Esophagus squamous epithelium (tissue), 5 donors: ENCODE results near the gene GRIK4. TPM values are rescaled to one million over a fixed set of nuclear protein-coding genes. Genes with fewer than 3 reads are reported as not detected.

Experiments used
- DNase-seq: peaks from one replicate; lab custom pipeline; 2025; lab: John Stamatoyannopoulos, UW
- H3K27ac ChIP-seq, 4 donors: fragments of 200-600 bp; sonication (generic); one replicate each; pipeline ENCODE4 v1.5.1; 2016 to 2019; ENCODE audit warnings: mild to moderate bottlenecking in 1 of 4
- H3K27me3 ChIP-seq, 4 donors: fragments of 200-600 bp; sonication (generic); 1 replicate in 3 of 4; 2 replicates in 1 of 4; pipeline versions ENCODE4 v1.5.1 to v1.6.0; 2017 to 2021; ENCODE audit warnings: antibody characterized with exemption in 1 of 4
- H3K36me3 ChIP-seq, 3 donors: fragments of 200-600 bp; sonication (generic); one replicate each; pipeline ENCODE4 v1.5.1; 2016 to 2019
- H3K4me1 ChIP-seq, 3 donors: fragments of 200-600 bp; sonication (generic); one replicate each; pipeline ENCODE4 v1.5.1; 2017 to 2019
- H3K4me3 ChIP-seq, 4 donors: fragments of 200-600 bp; sonication (generic); 1 replicate in 3 of 4; 2 replicates in 1 of 4; pipeline ENCODE4 v1.5.1; 2016 to 2019; ENCODE audit warnings: mild to moderate bottlenecking in 2 of 4, moderate library complexity in 1 of 4
- H3K9me3 ChIP-seq, 3 donors: fragments of 200-600 bp; sonication (generic); one replicate each; pipeline ENCODE4 v1.5.1; 2016 to 2019
- CTCF ChIP-seq, 6 experiments: fragments of 450-650 bp in 4 of 6; fragments of 200-600 bp in 2 of 6; sonication (generic) in 2 of 6; IDR thresholded peaks; one replicate each; pipeline ENCODE4 v1.5.1; 2016 to 2019; ENCODE audit warnings: antibody characterized with exemption in 6 of 6, mild to moderate bottlenecking in 4 of 6, moderate library complexity in 4 of 6
- POLR2A ChIP-seq, 4 donors: fragments of 450-650 bp; IDR thresholded peaks; one replicate each; pipeline ENCODE4 v1.6.1; 2017; ENCODE audit warnings: antibody characterized with exemption in 4 of 4, mild to moderate bottlenecking in 4 of 4, moderate library complexity in 3 of 4
- WGBS, 2 donors: methylation state at CpG; one replicate each; pipeline ENCODE4 v1.1.5; 2018; 5-methylcytosine and 5-hydroxymethylcytosine counted together
- intact Hi-C: fragments of 100-400 bp; cut with DNase I; formaldehyde crosslinking; loops from one replicate; pipeline ENCODE4 v1.15.0; 2022
- total RNA-seq, 4 donors: library from RNA; depleted of rRNA; stranded (reverse); fragments of >200 nt; gene quantifications; one replicate each; pipeline ENCODE4 v1.1.0, GENCODE V29; 2016
- donor health status: DM: yes; HTN: yes; CAD: no.

The GRIK4 gene
- total RNA-seq, 4 donors from 2014 or later: 0.15 to 0.19 TPM; not detected in 2

- Histone ChIP-seq H3K4me1 (peaks cover 0 to 9% (median 6%) of the 10 kb centered on the region in 3 donors), H3K27ac (no peak overlapping the region), H3K9me3 (no peaks in the 10 kb centered on the region), H3K4me3 (no peak overlapping the region), H3K36me3 (no peaks in the 10 kb centered on the region), H3K27me3 (peaks cover 0 to 88% (median 0%) of the 10 kb centered on the region in 4 donors)
- TF ChIP-seq CTCF (IDR thresholded peaks at IDR 0.05) (no peak), POLR2A (IDR thresholded peaks at IDR 0.05) (no peak)
- intact Hi-C loops: loop anchor here (5.0 kb wide), 2 partner anchors 178 to 443 kb away; no protein-coding TSS in a partner anchor
- DNase-seq: no peak
- WGBS, 2 donors: 79 to 82% methylated on average over 5 to 7 of the region's 7 CpGs
Observed at GRCh38 chr11:120509346-120510053, 2.0 kb upstream of the GRIK4 start.

GRCh38 chr11:120510406-120511115 lies 987 bp upstream of the GRIK4 start:
- Histone ChIP-seq H3K27me3 (peaks cover 0 to 89% (median 0%) of the 10 kb centered on the region in 4 donors), H3K27ac (no peak overlapping the region), H3K9me3 (no peaks in the 10 kb centered on the region), H3K4me1 (peaks cover 0 to 9% (median 6%) of the 10 kb centered on the region in 3 donors), H3K4me3 (peak overlapping the region in 2 of 4 donors; percentile 53 to 72), H3K36me3 (no peaks in the 10 kb centered on the region)
- intact Hi-C loops: loop anchor here (5.0 kb wide), 2 partner anchors 177 to 442 kb away; no protein-coding TSS in a partner anchor
- TF ChIP-seq CTCF (IDR thresholded peaks at IDR 0.05) (no peak), POLR2A (IDR thresholded peaks at IDR 0.05) (no peak)
- WGBS, 2 donors: 57 to 68% methylated on average over 20 of the region's 20 CpGs
- DNase-seq: no peak

GRCh38 chr11:120511820-120512738 lies 531 bp downstream of the GRIK4 start:
- intact Hi-C loops: loop anchor here (5.0 kb wide), 2 partner anchors 175 to 440 kb away; no protein-coding TSS in a partner anchor
- peaks cover 0 to 94% (median 0%) of the 10 kb centered on the region in 4 donors for H3K27me3 ChIP-seq
- H3K4me1 ChIP-seq: peaks cover 0 to 17% (median 6%) of the 10 kb centered on the region in 3 donors
- no peaks in the 10 kb centered on the region for H3K36me3 ChIP-seq
- peak overlapping the region; percentile 19 to 72 (median 47) for H3K4me3 ChIP-seq
- H3K27ac ChIP-seq: no peak overlapping the region
- DNase-seq: no peak
- H3K9me3 ChIP-seq: no peaks in the 10 kb centered on the region
- TF ChIP-seq CTCF (IDR thresholded peaks at IDR 0.05) (no peak), POLR2A (IDR thresholded peaks at IDR 0.05) (no peak)
- WGBS, 2 donors: 13 to 15% methylated on average over 17 to 19 of the region's 73 CpGs

GRCh38 chr11:120512739-120513435 lies 1.3 kb downstream of the GRIK4 start:
- H3K4me1 ChIP-seq: peaks cover 0 to 24% (median 6%) of the 10 kb centered on the region in 3 donors
- intact Hi-C loops: loop anchor here (5.0 kb wide), 2 partner anchors 174 to 439 kb away; no protein-coding TSS in a partner anchor
- H3K4me3 ChIP-seq: no peak overlapping the region
- H3K27ac ChIP-seq: no peak overlapping the region
- DNase-seq: no peak
- 74 to 81% methylated on average over 6 to 7 of the region's 22 CpGs for WGBS, 2 donors
- H3K9me3 ChIP-seq: no peaks in the 10 kb centered on the region
- no peaks in the 10 kb centered on the region for H3K36me3 ChIP-seq
- H3K27me3 ChIP-seq: peaks cover 0 to 97% (median 0%) of the 10 kb centered on the region in 4 donors
- TF ChIP-seq CTCF (IDR thresholded peaks at IDR 0.05) (peak in 1 of 6 experiments; percentile 9), POLR2A (IDR thresholded peaks at IDR 0.05) (no peak)
